SJSA1 (cell line): ENCODE data around the gene RASSF1. TPM values are rescaled to one million over a fixed set of nuclear protein-coding genes. Genes with fewer than 3 reads are reported as not detected.

Source experiments
- DNase-seq, 2 experiments: peaks; one replicate each; pipeline ENCODE4 v3.0.0-alpha.2; 2015 to 2020; ENCODE audit warnings: low spot score in 2 of 2, low read depth in 1 of 2
- H3K27ac ChIP-seq: fragments of 250-450 bp; sonication (Bioruptor Pico); 2 replicates; pipeline ENCODE4 v1.5.1; 2020; ENCODE audit warnings: mild to moderate bottlenecking, moderate library complexity
- H3K27me3 ChIP-seq: fragments of 250-450 bp; sonication (Bioruptor Pico); replicated peaks from 2 replicates; pipeline ENCODE4 v1.5.1; 2020; ENCODE audit warnings: mild to moderate bottlenecking, moderate library complexity
- H3K36me3 ChIP-seq: fragments of 250-450 bp; sonication (Bioruptor Pico); 2 replicates; pipeline ENCODE4 v1.5.1; 2020; ENCODE audit warnings: mild to moderate bottlenecking
- H3K4me1 ChIP-seq: fragments of 250-450 bp; sonication (Bioruptor Pico); replicated peaks from 2 replicates; pipeline ENCODE4 v1.6.1; 2021; ENCODE audit warnings: mild to moderate bottlenecking
- H3K4me3 ChIP-seq: fragments of 250-450 bp; sonication (Bioruptor Pico); 2 replicates; pipeline ENCODE4 v1.5.1; 2020; ENCODE audit warnings: mild to moderate bottlenecking
- H3K9me3 ChIP-seq: fragments of 250-450 bp; sonication (Bioruptor Pico); replicated peaks from 2 replicates; pipeline ENCODE4 v1.5.1; 2020; ENCODE audit warnings: mild to moderate bottlenecking
- total RNA-seq: library from RNA; depleted of rRNA; stranded (reverse); fragments of >200 nt; shearing (Covaris generic); gene quantifications from 2 replicates; pipeline ENCODE4 v1.2.3, GENCODE V29; 2014

Gene RASSF1
- total RNA-seq, 1 experiment from 2014 or later, result 21.1 TPM

- Histone ChIP-seq H3K4me1 (no peaks in the 10 kb centered on the region), H3K9me3 (no peaks in the 10 kb centered on the region), H3K27ac (no peak overlapping the region), H3K4me3 (no peak overlapping the region), H3K36me3 (no peaks in the 10 kb centered on the region), H3K27me3 (peaks cover 9% of the 10 kb centered on the region; the same call in 1 of the 2 replicates)
- DNase-seq, result no peak
Measured at GRCh38 chr3:50374363-50375257, 34.0 kb upstream of the RASSF1 start.

DNA sequence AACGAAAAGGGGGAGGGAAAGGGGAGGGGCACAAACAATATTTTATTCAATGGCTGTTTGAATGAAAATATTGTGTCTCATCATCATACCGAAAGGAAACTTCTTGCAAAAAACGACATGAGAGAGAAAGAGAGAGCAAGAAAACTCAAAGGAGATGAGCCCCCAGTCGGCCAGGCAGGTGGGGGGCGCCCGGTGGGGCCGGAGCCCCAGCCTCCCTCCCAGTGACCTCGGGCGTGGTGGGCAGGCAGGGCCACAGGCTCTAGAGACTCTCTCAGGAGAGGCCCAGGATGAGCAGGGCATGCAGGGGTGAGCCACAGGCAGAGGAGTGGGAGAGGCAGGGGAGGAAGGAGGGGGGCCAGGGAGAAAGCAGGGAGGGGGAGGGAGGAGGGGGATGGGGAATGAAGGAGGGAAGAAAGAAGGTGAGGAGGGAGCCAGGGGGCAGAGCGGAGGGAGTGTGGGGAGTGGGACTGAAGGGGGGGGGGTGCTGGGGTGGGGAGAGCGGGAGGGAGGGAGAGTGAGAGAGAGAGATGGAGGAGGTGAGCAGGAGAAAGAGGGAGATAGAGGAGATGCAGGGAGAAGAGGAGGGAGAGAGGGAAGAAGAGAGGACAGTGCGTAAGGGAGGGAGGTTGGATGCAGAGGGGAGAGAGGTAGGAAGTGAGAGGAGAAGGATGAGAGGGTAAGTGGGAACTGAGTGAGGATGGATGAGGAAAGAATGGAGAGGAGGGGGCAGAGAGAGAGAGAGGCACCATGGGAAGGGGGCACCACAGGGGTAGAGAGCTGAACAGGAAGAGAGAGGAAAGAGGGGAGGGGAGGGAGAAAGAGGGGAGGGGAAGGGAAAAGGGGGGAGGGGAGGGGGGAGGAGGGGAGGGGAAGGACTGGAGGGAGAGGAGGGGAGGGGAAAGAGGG lies 32.8 kb upstream of the RASSF1 start:
- Histone ChIP-seq H3K27me3 (peaks cover 15% of the 10 kb centered on the region), H3K4me3 (no peak overlapping the region), H3K4me1 (no peaks in the 10 kb centered on the region), H3K27ac (no peak overlapping the region), H3K36me3 (no peaks in the 10 kb centered on the region), H3K9me3 (no peaks in the 10 kb centered on the region)
- DNase-seq, result no peak

- peaks cover 15% of the 10 kb centered on the region for H3K27me3 ChIP-seq
- H3K36me3 ChIP-seq, result no peaks in the 10 kb centered on the region
- no peaks in the 10 kb centered on the region for H3K4me1 ChIP-seq
- H3K9me3 ChIP-seq, result no peaks in the 10 kb centered on the region
- H3K27ac ChIP-seq, result no peak overlapping the region
- no peak overlapping the region for H3K4me3 ChIP-seq
- DNase-seq, result no peak
Measured at GRCh38 chr3:50372349-50372748, 31.7 kb upstream of the RASSF1 start.

- DNase-seq, result no peak
- no peaks in the 10 kb centered on the region for H3K4me1 ChIP-seq
- H3K36me3 ChIP-seq, result no peaks in the 10 kb centered on the region
- H3K27me3 ChIP-seq, result peaks cover 15% of the 10 kb centered on the region
- H3K9me3 ChIP-seq, result no peaks in the 10 kb centered on the region
- no peak overlapping the region for H3K4me3 ChIP-seq
- H3K27ac ChIP-seq, result no peak overlapping the region
Measured at GRCh38 chr3:50371133-50371685, 30.6 kb upstream of the RASSF1 start.

DNA sequence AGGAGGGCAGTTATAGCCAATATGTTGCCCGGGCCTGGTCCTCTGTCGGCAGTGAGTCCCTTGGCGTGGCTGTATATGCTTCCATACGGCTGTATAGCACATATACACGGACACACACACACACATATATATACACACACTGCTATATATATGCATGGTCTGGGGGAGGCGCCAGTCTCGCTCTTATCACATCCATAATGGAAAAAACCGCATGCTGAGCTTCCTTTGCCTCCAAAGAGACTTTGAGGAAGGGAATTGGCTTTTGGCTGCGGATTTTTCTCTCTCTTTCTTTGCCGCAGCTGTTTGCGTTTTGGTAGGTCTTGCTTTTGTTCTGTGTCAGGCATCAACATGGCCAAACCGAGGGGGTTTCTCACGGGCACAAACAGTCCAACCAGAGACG lies 30.0 kb upstream of the RASSF1 start:
- Histone ChIP-seq H3K27ac (no peak overlapping the region), H3K4me1 (no peaks in the 10 kb centered on the region), H3K9me3 (no peaks in the 10 kb centered on the region), H3K36me3 (no peaks in the 10 kb centered on the region), H3K4me3 (no peak overlapping the region), H3K27me3 (peaks cover 15% of the 10 kb centered on the region)
- DNase-seq, result no peak

- no peaks in the 10 kb centered on the region for H3K4me1 ChIP-seq
- no peak overlapping the region for H3K27ac ChIP-seq
- no peak for DNase-seq
- H3K9me3 ChIP-seq, result no peaks in the 10 kb centered on the region
- H3K36me3 ChIP-seq, result no peaks in the 10 kb centered on the region
- H3K4me3 ChIP-seq, result no peak overlapping the region
- H3K27me3 ChIP-seq, result peaks cover 15% of the 10 kb centered on the region
Measured at GRCh38 chr3:50369012-50369670, 28.5 kb upstream of the RASSF1 start.

GRCh38 chr3:50365842-50366220 lies 25.2 kb upstream of the RASSF1 start:
- no peak overlapping the region for H3K4me3 ChIP-seq
- H3K4me1 ChIP-seq, result no peaks in the 10 kb centered on the region
- no peak for DNase-seq
- H3K27me3 ChIP-seq, result peaks cover 9% of the 10 kb centered on the region
- H3K36me3 ChIP-seq, result no peaks in the 10 kb centered on the region
- H3K9me3 ChIP-seq, result no peaks in the 10 kb centered on the region
- H3K27ac ChIP-seq, result no peak overlapping the region

DNA sequence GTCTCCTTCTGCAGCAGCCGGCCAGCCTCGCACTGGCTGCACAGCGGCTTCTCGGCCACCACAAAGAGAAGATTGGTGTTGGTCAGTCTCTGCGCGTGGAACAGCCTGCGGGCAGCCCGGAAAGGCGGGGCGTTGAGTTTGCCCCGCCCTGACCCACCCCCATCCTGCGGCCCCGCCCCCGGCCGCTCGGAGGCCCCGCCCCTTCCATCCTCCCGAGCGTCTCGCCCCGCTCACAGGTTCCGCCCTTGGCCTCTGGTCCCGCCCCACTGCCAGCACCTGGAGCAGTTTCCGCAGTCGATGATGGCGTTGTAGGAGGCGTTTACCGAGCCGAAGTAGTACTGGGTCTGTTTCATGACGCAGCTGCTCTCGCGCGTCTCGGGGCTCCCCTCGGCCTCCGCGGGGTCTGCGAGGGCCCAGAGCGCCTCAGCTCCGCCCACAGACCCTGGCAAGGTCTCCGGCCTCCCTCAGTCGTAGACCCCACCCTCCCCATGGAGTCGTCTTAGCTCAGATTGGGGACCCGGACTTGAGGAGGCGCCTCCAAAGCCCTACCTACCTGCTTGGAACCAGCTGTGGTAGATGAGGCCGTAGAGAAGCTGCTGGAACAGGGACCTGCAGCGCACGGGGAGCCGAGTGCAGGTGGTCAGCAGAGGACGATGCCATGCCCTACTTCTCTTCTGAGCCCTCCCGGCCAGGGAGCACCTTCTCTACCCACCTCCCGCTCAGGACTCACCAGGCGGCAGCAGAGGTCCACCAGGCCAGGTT lies 24.6 kb upstream of the RASSF1 start:
- no peak overlapping the region for H3K4me3 ChIP-seq
- H3K36me3 ChIP-seq, result no peaks in the 10 kb centered on the region
- H3K27me3 ChIP-seq, result peaks cover 7% of the 10 kb centered on the region
- no peaks in the 10 kb centered on the region for H3K4me1 ChIP-seq
- H3K9me3 ChIP-seq, result no peaks in the 10 kb centered on the region
- DNase-seq, result no peak
- H3K27ac ChIP-seq, result no peak overlapping the region

DNA sequence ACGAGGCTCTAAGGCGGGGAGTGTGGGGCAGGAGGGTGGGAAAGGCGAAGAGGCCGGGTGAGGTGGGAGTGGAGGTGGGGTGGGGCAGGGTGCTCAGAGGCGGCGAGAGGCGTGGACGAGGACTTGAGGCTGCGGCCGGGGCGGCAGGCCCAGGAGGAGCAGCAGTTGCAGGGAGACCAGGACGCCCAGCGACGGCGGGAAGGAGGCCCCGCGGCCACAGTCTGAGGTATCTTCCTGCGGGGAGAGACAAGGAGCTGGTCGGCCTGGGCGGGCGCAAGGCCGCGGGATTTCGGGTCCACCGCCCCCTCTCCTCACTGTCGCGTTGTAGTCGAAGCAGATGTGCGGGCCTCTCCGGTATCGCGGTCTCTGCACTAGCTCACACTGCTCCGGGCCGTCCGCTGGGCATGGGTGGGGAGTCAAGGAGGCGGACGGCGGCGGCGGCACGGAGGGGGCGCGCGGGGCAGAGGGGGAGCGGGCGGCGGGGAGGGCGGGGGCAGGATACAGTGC lies 24.0 kb upstream of the RASSF1 start:
- Histone ChIP-seq H3K27ac (no peak overlapping the region), H3K27me3 (peaks cover 6% of the 10 kb centered on the region), H3K4me3 (no peak overlapping the region), H3K4me1 (peaks cover 3% of the 10 kb centered on the region), H3K36me3 (no peaks in the 10 kb centered on the region), H3K9me3 (no peaks in the 10 kb centered on the region)
- no peak for DNase-seq

- H3K27me3 ChIP-seq, result no peaks in the 10 kb centered on the region
- peak overlapping the region; percentile 63; the same call in 1 of the 2 replicates for H3K4me3 ChIP-seq
- H3K27ac ChIP-seq, result no peak overlapping the region
- H3K9me3 ChIP-seq, result no peaks in the 10 kb centered on the region
- DNase-seq, result no peak
- H3K36me3 ChIP-seq, result peaks cover 44% of the 10 kb centered on the region
- H3K4me1 ChIP-seq, result peaks cover 33% of the 10 kb centered on the region
Measured at GRCh38 chr3:50359760-50360110, 19.1 kb upstream of the RASSF1 start.

DNA sequence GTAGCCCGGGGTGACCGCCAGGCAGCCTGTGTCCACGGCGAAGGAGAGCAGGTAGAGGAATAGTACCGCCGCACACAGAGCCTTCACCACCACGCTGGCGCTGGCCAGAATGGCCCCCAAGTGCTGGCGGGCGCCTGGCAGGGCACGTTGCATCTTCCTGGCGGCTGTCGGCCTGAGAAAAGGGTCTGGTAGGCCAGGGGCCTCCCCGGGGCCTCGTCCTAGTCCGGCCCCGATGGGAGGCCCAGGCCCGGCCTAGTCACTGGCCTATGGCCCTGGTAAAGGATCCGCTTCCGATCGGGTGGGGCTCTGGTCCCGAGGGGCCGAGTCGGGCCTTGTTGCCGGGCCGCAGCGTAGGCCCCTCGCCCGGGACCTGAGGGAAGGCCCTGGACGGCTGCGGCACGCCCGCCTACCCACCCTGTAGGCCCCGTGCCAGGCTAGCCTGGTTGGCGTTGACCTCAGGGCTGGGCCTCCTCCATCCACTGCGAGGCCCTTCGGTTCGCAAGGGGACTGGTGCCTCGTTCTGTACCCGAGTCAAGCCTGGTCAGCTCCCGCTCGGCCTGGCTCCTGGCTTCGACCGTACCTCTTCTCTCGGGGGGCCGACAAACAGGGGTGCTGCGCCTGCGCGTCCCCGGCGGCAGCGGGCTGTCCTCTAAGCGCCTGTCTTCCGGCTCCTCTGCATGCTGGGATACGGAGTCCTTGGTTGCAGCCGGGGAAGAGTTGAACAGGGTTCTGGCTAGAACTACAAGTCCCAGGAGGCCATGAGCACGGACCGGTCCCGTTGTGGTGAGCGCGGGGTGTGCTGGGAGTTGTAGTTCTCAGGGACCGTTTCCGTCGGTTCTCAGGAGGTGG lies 18.5 kb upstream of the RASSF1 start, which contains the start of gene TMEM115:
Gene TMEM115 (minus strand): TSS at position 611 of the 849 bp plus-strand sequence. CDS start 458 bp downstream, at position 153.
- DNase-seq, result peak; percentile 92 to 97
- H3K27me3 ChIP-seq, result no peaks in the 10 kb centered on the region
- H3K9me3 ChIP-seq, result no peaks in the 10 kb centered on the region
- peaks cover 50% of the 10 kb centered on the region for H3K36me3 ChIP-seq
- H3K4me3 ChIP-seq, result peak within 1 kb of the TSS; percentile 63
- peaks cover 33% of the 10 kb centered on the region for H3K4me1 ChIP-seq
- peak within 1 kb of the TSS; percentile 27 for H3K27ac ChIP-seq

DNA sequence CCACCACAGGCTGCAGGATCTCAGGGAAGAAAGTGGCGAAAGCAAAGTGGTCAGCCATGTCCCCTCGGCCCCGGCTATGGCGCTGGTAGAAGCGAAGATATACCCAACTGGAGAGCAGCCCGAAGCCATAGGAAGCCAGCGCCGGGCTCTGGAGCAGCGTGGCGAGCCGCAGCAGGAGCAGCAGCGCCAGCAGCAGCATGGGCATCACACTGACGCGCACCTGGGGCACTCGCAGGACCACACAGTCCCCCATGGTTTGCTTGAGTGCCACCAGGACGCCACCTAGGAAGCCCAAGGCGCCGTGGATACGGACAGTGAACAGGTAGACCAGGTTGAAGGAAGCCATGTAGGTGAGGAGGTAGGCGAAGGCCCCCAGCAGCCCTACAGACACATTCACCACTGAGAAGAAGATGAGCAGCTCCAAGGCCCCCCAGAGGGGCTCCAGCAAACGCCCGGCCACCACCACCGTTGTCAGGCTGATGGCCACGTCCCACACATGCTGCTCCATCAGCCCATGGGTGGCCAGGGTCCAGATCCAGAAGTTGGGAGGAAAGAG lies 17.8 kb upstream of the RASSF1 start:
- Histone ChIP-seq H3K9me3 (no peaks in the 10 kb centered on the region), H3K4me3 (peak overlapping the region; percentile 63), H3K27ac (peak overlapping the region; percentile 27; the same call in 1 of the 2 replicates), H3K36me3 (peaks cover 57% of the 10 kb centered on the region), H3K4me1 (peaks cover 33% of the 10 kb centered on the region), H3K27me3 (no peaks in the 10 kb centered on the region)
- no peak for DNase-seq
